Spleen (tissue), 11 donors: ENCODE data around the gene PSMC2. TPM values are rescaled to one million over a fixed set of nuclear protein-coding genes. Genes with fewer than 3 reads are reported as not detected.

ENCODE experiments used
- DNase-seq: peaks from one replicate; pipeline ENCODE4 v3.0.0-alpha.2; 2020
- H3K27ac ChIP-seq, 8 donors: fragments of 200-600 bp; sonication (generic) in 7 of 8; 1 replicate in 4 of 8; 2 replicates in 4 of 8; pipeline versions ENCODE4 v1.5.0 to v1.8.0; 2016 to 2021; ENCODE audit warnings: inconsistent platforms in 4 of 8, mild to moderate bottlenecking in 4 of 8, moderate library complexity in 1 of 8
- H3K27me3 ChIP-seq, 7 donors: fragments of 200-600 bp; sonication (generic) in 6 of 7; replicated peaks in 1 of 7; 1 replicate in 4 of 7; 2 replicates in 3 of 7; pipeline versions ENCODE4 v1.5.0 to v1.8.0; 2016 to 2021; ENCODE audit warnings: inconsistent platforms in 3 of 7, mild to moderate bottlenecking in 1 of 7
- H3K36me3 ChIP-seq, 6 donors: fragments of 200-600 bp; sonication (generic) in 5 of 6; 1 replicate in 4 of 6; 2 replicates in 2 of 6; pipeline versions ENCODE4 v1.5.0 to v1.8.0; 2016 to 2021; ENCODE audit warnings: inconsistent platforms in 2 of 6
- H3K4me1 ChIP-seq, 6 donors: fragments of 200-600 bp; sonication (generic) in 5 of 6; 1 replicate in 3 of 6; 2 replicates in 3 of 6; pipeline versions ENCODE4 v1.5.0 to v1.8.0; 2016 to 2021; ENCODE audit warnings: inconsistent platforms in 3 of 6
- H3K4me3 ChIP-seq, 8 donors: fragments of 200-600 bp; sonication (generic) in 7 of 8; 1 replicate in 4 of 8; 2 replicates in 4 of 8; pipeline versions ENCODE4 v1.5.0 to v1.8.0; 2016 to 2021; ENCODE audit warnings: inconsistent platforms in 4 of 8, mild to moderate bottlenecking in 4 of 8, moderate library complexity in 2 of 8
- H3K9me3 ChIP-seq, 8 donors: fragments of 200-600 bp; sonication (generic) in 7 of 8; 1 replicate in 4 of 8; 2 replicates in 4 of 8; pipeline versions ENCODE4 v1.5.0 to v1.8.0; 2016 to 2021; ENCODE audit warnings: inconsistent platforms in 4 of 8
- POLR2A ChIP-seq, 3 donors: fragments of 450-650 bp; IDR thresholded peaks; one replicate each; pipeline ENCODE4 v1.5.1; 2017; ENCODE audit warnings: antibody characterized with exemption in 3 of 3, mild to moderate bottlenecking in 1 of 3
- POLR2AphosphoS5 ChIP-seq, 3 donors: sonication (generic); formaldehyde crosslinking; IDR thresholded peaks; one replicate each; pipeline ENCODE4 v1.5.1; 2017; ENCODE audit warnings: antibody characterized with exemption in 3 of 3
- WGBS, 5 donors: extraction: QIAGEN DNeasy Blood & Tissue Kit in 3 of 5; methylation state at CpG; one replicate each; pipeline versions ENCODE4 v1.1.5 to v1.1.7; 2013 to 2018; 5-methylcytosine and 5-hydroxymethylcytosine counted together
- intact Hi-C: fragments of 100-400 bp; cut with DNase I; formaldehyde crosslinking; loops from one replicate; pipeline ENCODE4 v1.15.0; 2023; ENCODE audit warnings: low total_unique reads
- polyA plus RNA-seq, 3 donors: library from polyadenylated mRNA; stranded (reverse); fragments of 200-250 nt; gene quantifications; one replicate each; pipeline ENCODE4 v1.2.1, GENCODE V29; 2013
- total RNA-seq, 7 donors: library from RNA; depleted of rRNA in 3 of 7; stranded (reverse); fragments of >200 nt in 3 of 7; fragmentation: NEBNext Ultra II Directional in 4 of 7; extraction: Animal tissue kit (Norgen Biotek cat#: 25700) in 4 of 7; gene quantifications; one replicate each; pipeline versions ENCODE4 v1.1.0 to v1.2.1, GENCODE V29; 2016 to 2021
- TF ChIP-seq, protein P1 (sequence below), 11 experiments: fragments of 200-600 bp in 7 of 11; fragments of 450-650 bp in 4 of 11; sonication (generic) in 4 of 11; IDR thresholded peaks in 8 of 11; conservative IDR thresholded peaks in 3 of 11; 1 replicate in 7 of 11; 2 replicates in 4 of 11; pipeline versions ENCODE4 v1.4.0 to v1.8.0; 2016 to 2021; ENCODE audit warnings: antibody characterized with exemption in 11 of 11, inconsistent platforms in 4 of 11, mild to moderate bottlenecking in 1 of 11
- donor health status: healthy with polysubstance abuse.
- donor health status: DM: no; HTN: no; CAD: no; lungs with moderate emphysema.
- donor health status: DM: no; HTN: no; CAD: no.
- donor health status: Bipolar disorder and iron deficiency.
- donor health status: healthy.
- donor health status: DM: no; HTN: no; CAD: no.
- donor health status: DM: yes; HTN: yes; CAD: no.

The PSMC2 gene
- total and polyA plus RNA-seq, 10 donors = 62.6 to 102 (median 85.8) TPM

DNA sequence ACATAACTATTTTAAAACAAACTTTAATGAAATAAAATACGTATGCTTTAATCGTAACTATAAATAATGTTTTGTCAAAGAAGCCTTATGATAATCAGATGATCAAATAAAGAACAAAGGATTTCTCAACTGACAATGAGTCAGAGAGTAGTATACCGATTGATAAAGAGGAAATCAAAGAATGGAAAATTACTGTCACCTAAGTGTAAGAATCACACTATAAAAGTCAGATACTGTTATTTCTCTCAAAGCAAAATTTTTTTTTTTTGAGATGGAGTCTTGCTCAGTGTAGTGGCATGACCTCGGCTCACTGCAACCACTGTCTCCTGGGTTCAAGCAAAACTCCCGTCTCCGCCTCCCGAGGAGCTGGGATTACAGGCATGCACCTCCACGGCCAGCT is 21.7 kb upstream of the PSMC2 start:
- intact Hi-C loops = no loop called here

DNA sequence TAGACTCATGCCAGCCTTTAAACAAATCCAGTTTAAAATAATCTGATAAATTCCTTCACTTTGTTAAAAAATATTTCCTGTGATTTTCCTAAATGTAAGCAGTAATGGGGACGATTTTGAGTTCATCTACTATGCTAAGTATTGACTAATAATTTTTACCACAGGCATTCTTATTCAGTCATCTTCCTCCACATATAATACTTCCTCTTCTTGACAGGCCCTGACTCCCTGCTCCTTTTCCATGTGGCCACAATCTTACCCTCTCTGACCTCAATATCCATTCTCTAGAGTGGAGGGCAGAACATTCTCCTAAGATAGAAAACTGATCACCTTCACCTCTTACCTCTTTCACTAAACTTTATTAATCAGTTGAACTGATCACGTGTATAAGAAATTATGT is 10.7 kb upstream of the PSMC2 start:
- WGBS, 5 donors = 73 to 88% (median 84%) methylated on average over 2 of the region's 2 CpGs
- Histone ChIP-seq H3K27me3 (no peaks in the 10 kb centered on the region), H3K4me1 (peaks cover 0 to 24% (median 17%) of the 10 kb centered on the region in 6 donors), H3K27ac (no peak overlapping the region), H3K36me3 (peaks cover 4 to 99% (median 80%) of the 10 kb centered on the region in 6 donors), H3K9me3 (no peaks in the 10 kb centered on the region), H3K4me3 (no peak overlapping the region)
- no peak for DNase-seq
- intact Hi-C loops = no loop called here
- TF ChIP-seq POLR2A (IDR thresholded peaks at IDR 0.05) = no peak
- TF ChIP-seq POLR2AphosphoS5 (IDR thresholded peaks at IDR 0.05) = no peak
- TF ChIP-seq, protein P1, sequence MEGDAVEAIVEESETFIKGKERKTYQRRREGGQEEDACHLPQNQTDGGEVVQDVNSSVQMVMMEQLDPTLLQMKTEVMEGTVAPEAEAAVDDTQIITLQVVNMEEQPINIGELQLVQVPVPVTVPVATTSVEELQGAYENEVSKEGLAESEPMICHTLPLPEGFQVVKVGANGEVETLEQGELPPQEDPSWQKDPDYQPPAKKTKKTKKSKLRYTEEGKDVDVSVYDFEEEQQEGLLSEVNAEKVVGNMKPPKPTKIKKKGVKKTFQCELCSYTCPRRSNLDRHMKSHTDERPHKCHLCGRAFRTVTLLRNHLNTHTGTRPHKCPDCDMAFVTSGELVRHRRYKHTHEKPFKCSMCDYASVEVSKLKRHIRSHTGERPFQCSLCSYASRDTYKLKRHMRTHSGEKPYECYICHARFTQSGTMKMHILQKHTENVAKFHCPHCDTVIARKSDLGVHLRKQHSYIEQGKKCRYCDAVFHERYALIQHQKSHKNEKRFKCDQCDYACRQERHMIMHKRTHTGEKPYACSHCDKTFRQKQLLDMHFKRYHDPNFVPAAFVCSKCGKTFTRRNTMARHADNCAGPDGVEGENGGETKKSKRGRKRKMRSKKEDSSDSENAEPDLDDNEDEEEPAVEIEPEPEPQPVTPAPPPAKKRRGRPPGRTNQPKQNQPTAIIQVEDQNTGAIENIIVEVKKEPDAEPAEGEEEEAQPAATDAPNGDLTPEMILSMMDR (IDR thresholded peaks at IDR 0.05 in 8 of 11, conservative IDR thresholded peaks at IDR 0.05 in 3 of 11) = no peak

More for the DNA sequence above, 21.7 kb upstream of the PSMC2 start:
- no peak overlapping the region for H3K27ac ChIP-seq
- WGBS, 5 donors = 86 to 92% (median 89%) methylated on average over 8 of the region's 8 CpGs
- TF ChIP-seq, protein P1 (IDR thresholded peaks at IDR 0.05 in 8 of 11, conservative IDR thresholded peaks at IDR 0.05 in 3 of 11) = no peak
- no peak for TF ChIP-seq POLR2AphosphoS5 (IDR thresholded peaks at IDR 0.05)
- no peak for TF ChIP-seq POLR2A (IDR thresholded peaks at IDR 0.05)
- H3K36me3 ChIP-seq = peaks cover 0 to 94% (median 71%) of the 10 kb centered on the region in 6 donors
- H3K27me3 ChIP-seq = no peaks in the 10 kb centered on the region
- H3K4me3 ChIP-seq = no peak overlapping the region
- DNase-seq = no peak
- H3K4me1 ChIP-seq = no peaks in the 10 kb centered on the region
- H3K9me3 ChIP-seq = no peaks in the 10 kb centered on the region

DNA sequence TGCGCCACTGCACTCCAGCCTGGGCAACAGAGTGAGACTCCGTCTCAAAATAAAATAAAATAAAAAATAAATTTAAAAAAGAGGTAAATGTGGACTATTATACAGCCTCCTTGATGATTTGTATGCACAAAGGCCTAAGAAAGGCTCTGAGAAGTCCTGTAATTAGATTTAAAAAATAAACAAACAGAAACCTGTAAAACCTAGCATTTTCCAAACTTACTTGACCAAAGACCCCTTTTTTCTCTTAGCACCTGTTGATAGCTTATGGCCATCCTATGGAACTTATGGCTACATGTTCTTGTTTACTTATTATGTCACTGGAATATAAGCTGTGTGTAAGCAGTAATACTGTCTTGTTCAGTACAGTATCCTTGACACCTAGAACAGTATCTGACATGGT is 8.6 kb upstream of the PSMC2 start:
- Histone ChIP-seq H3K4me1 (peaks cover 12 to 45% (median 37%) of the 10 kb centered on the region in 6 donors), H3K9me3 (no peaks in the 10 kb centered on the region), H3K36me3 (peaks cover 4 to 86% (median 70%) of the 10 kb centered on the region in 6 donors), H3K4me3 (no peak overlapping the region), H3K27me3 (no peaks in the 10 kb centered on the region), H3K27ac (no peak overlapping the region)
- 94 to 100% (median 98%) methylated on average over 2 of the region's 2 CpGs for WGBS, 5 donors
- TF ChIP-seq, protein P1 (IDR thresholded peaks at IDR 0.05 in 8 of 11, conservative IDR thresholded peaks at IDR 0.05 in 3 of 11) = no peak
- TF ChIP-seq POLR2A (IDR thresholded peaks at IDR 0.05) (no peak), POLR2AphosphoS5 (IDR thresholded peaks at IDR 0.05) (no peak)
- DNase-seq = no peak
- intact Hi-C loops = no loop called here

DNA sequence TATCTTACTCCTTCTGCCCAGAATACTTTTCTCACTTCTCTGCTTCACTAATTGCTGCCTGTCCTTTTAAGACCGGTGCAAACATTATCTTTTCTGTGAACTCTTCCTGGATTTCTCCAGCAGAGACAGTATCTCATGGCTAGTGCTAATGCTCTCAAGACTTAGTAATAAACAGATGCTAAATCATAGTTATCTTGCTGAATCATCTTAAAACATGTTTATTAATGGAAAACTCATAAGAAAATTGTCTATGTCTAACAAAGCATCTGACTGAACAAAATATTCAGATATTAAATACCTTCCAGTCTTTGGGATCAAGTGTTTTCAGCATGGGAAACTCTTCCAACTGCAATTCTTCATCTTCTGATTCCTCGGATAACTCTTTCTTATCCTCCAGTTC is 6.0 kb upstream of the PSMC2 start:
- Histone ChIP-seq H3K4me1 (peaks cover 12 to 69% (median 52%) of the 10 kb centered on the region in 6 donors), H3K27me3 (no peaks in the 10 kb centered on the region), H3K36me3 (peaks cover 0 to 60% (median 49%) of the 10 kb centered on the region in 6 donors), H3K27ac (no peak overlapping the region), H3K9me3 (no peaks in the 10 kb centered on the region), H3K4me3 (no peak overlapping the region)
- intact Hi-C loops = no loop called here
- no peak for TF ChIP-seq POLR2A (IDR thresholded peaks at IDR 0.05)
- TF ChIP-seq, protein P1 (IDR thresholded peaks at IDR 0.05 in 8 of 11, conservative IDR thresholded peaks at IDR 0.05 in 3 of 11) = no peak
- no peak for TF ChIP-seq POLR2AphosphoS5 (IDR thresholded peaks at IDR 0.05)
- DNase-seq = no peak
- 83 to 89% (median 85%) methylated on average over 2 of the region's 2 CpGs for WGBS, 5 donors
